ENCODE measurements around the gene TMEM82. TPM values are rescaled to one million over a fixed set of nuclear protein-coding genes. Genes with fewer than 3 reads are reported as not detected.

The TMEM82 gene
- total RNA-seq, 1 experiment from 2014 or later, result not detected

- DNase-seq (ENCODE audit: low spot score), result no peak
- no peak overlapping the region for H3K27ac ChIP-seq (ENCODE audit: low read depth, low read length, poor library complexity, severe bottlenecking)
- no TSS peak for BruUV-seq (replicated peaks)
- ChIA-PET CTCF (no interaction called here), POLR2A (ENCODE audit: low non-redundant PET) (no interaction called here)
- no peaks in the 10 kb centered on the region for H3K9me3 ChIP-seq (ENCODE audit: low read depth, low read length, poor library complexity, severe bottlenecking)
- intact Hi-C loops (cut with micrococcal nuclease; ENCODE audit: unreplicated experiment), result no loop called here
- H3K4me1 ChIP-seq (ENCODE audit: insufficient read depth, low read length, poor library complexity, severe bottlenecking), result no peaks in the 10 kb centered on the region
- TF ChIP-seq EZH2 (IDR thresholded peaks at IDR 0.05; ENCODE audit: borderline replicate concordance, low read depth, low read length, poor library complexity, severe bottlenecking), result no peak
- no peak for TF ChIP-seq CTCF (conservative IDR thresholded peaks at IDR 0.05; ENCODE audit: low read depth, low read length)
- peaks cover 26% of the 10 kb centered on the region for H3K36me3 ChIP-seq (ENCODE audit: insufficient read depth, low read length, poor library complexity, severe bottlenecking)
- no peaks in the 10 kb centered on the region for H3K27me3 ChIP-seq (replicated peaks; ENCODE audit: insufficient read depth, low read depth, low read length, poor library complexity)
- no peak overlapping the region for H3K4me3 ChIP-seq (ENCODE audit: low read depth, low read length, poor library complexity, severe bottlenecking)
These were observed 15.8 kb upstream of the TMEM82 start for GRCh38 chr1:15726508-15726907.

DNA sequence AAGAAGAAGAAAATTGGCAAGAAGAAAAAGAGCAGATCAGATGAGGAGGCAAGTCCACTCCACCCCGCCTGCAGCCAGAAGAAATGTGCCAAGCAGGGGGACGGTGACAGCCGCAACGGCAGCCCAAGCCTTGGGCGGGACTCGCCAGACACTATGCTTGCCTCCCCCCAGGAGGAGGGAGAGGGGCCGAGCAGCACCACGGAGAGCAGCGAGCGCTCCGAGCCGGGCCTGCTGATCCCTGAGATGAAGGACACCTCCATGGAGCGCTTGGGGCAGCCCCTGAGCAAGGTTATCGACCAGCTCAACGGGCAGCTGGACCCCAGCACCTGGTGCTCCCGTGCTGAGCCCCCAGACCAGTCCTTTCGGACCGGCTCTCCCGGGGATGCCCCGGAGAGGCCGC lies 15.3 kb upstream of the TMEM82 start:
- H3K27ac ChIP-seq (ENCODE audit: low read depth, low read length, poor library complexity, severe bottlenecking), result no peak overlapping the region
- H3K36me3 ChIP-seq (ENCODE audit: insufficient read depth, low read length, poor library complexity, severe bottlenecking), result peaks cover 26% of the 10 kb centered on the region
- no TSS peak for BruUV-seq (replicated peaks)
- no peaks in the 10 kb centered on the region for H3K4me1 ChIP-seq (ENCODE audit: insufficient read depth, low read length, poor library complexity, severe bottlenecking)
- DNase-seq (ENCODE audit: low spot score), result no peak
- H3K4me3 ChIP-seq (ENCODE audit: low read depth, low read length, poor library complexity, severe bottlenecking), result no peak overlapping the region
- H3K27me3 ChIP-seq (replicated peaks; ENCODE audit: insufficient read depth, low read depth, low read length, poor library complexity), result no peaks in the 10 kb centered on the region
- ChIA-PET POLR2A (ENCODE audit: low non-redundant PET) (no interaction called here), CTCF (interaction anchor here (0.5 kb wide), 1 partner anchor 122 kb away, joined by 10 read pairs; no protein-coding TSS in a partner anchor)
- TF ChIP-seq EZH2 (IDR thresholded peaks at IDR 0.05; ENCODE audit: borderline replicate concordance, low read depth, low read length, poor library complexity, severe bottlenecking) (no peak), CTCF (conservative IDR thresholded peaks at IDR 0.05; ENCODE audit: low read depth, low read length) (no peak)
- no peaks in the 10 kb centered on the region for H3K9me3 ChIP-seq (ENCODE audit: low read depth, low read length, poor library complexity, severe bottlenecking)
- intact Hi-C loops (cut with micrococcal nuclease; ENCODE audit: unreplicated experiment), result no loop called here

DNA sequence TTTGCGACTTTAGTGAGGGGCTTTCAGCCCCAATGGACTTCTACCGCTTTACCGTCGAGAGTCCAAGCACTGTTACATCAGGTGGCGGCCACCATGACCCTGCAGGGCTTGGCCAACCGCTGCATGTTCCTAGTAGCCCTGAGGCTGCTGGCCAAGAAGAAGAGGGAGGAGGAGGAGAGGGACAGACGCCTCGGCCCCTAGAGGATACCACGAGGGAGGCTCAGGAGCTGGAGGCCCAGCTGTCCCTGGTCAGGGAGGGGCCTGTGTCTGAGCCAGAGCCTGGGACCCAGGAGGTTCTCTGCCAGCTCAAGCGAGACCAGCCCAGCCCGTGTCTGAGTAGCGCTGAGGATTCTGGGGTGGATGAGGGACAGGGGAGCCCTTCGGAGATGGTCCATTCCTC lies 14.9 kb upstream of the TMEM82 start:
- Histone ChIP-seq H3K4me3 (ENCODE audit: low read depth, low read length, poor library complexity, severe bottlenecking) (no peak overlapping the region), H3K9me3 (ENCODE audit: low read depth, low read length, poor library complexity, severe bottlenecking) (no peaks in the 10 kb centered on the region), H3K4me1 (ENCODE audit: insufficient read depth, low read length, poor library complexity, severe bottlenecking) (no peaks in the 10 kb centered on the region), H3K27me3 (replicated peaks; ENCODE audit: insufficient read depth, low read depth, low read length, poor library complexity) (no peaks in the 10 kb centered on the region), H3K27ac (ENCODE audit: low read depth, low read length, poor library complexity, severe bottlenecking) (no peak overlapping the region), H3K36me3 (ENCODE audit: insufficient read depth, low read length, poor library complexity, severe bottlenecking) (peaks cover 26% of the 10 kb centered on the region)
- intact Hi-C loops (cut with micrococcal nuclease; ENCODE audit: unreplicated experiment), result no loop called here
- TF ChIP-seq CTCF (conservative IDR thresholded peaks at IDR 0.05; ENCODE audit: low read depth, low read length), result no peak
- no peak for TF ChIP-seq EZH2 (IDR thresholded peaks at IDR 0.05; ENCODE audit: borderline replicate concordance, low read depth, low read length, poor library complexity, severe bottlenecking)
- no peak for DNase-seq (ENCODE audit: low spot score)
- ChIA-PET POLR2A (ENCODE audit: low non-redundant PET) (no interaction called here), CTCF (interaction anchor here (0.5 kb wide), 1 partner anchor 122 kb away, joined by 10 read pairs; no protein-coding TSS in a partner anchor)
- no TSS peak for BruUV-seq (replicated peaks)

All from A673 (cell line).